ENCODE data around the gene NCOA1. TPM values are rescaled to one million over a fixed set of nuclear protein-coding genes. Genes with fewer than 3 reads are reported as not detected.

Gene NCOA1
- total RNA-seq, 4 donors from 2014 or later: 29.9 to 51.9 (median 40.1) TPM

DNA sequence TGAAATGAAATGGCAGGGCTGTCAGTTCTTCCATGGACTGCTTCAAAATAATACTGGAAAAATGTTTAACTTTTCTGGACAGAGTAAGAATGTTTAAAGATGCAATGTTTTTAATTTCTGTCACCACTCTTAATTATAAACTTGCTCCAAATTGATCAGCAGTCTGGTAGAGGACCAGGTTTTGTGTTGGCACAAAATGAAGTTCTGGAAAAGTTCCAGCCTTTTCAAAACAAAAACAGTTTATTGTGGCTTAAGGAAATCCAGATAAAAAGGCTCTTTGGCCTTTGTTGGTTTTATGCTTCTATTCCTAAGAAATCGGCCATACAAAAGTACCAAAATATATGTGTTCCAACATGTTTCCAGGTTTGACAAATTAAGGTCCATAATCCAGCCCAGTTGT is 253.3 kb downstream of the NCOA1 start:
- Histone ChIP-seq H3K27me3 (no peaks in the 10 kb centered on the region), H3K27ac (no peak overlapping the region), H3K4me3 (replicated peaks in 1 of 3) (no peak overlapping the region), H3K36me3 (no peaks in the 10 kb centered on the region), H3K4me1 (peaks cover 10 to 13% of the 10 kb centered on the region in 2 donors), H3K9me3 (no peaks in the 10 kb centered on the region)
- 19 to 37% methylated on average over 1 of the region's 1 CpG for WGBS, 2 donors
- TF ChIP-seq POLR2A (IDR thresholded peaks at IDR 0.05): no peak
- TF ChIP-seq, protein P1, sequence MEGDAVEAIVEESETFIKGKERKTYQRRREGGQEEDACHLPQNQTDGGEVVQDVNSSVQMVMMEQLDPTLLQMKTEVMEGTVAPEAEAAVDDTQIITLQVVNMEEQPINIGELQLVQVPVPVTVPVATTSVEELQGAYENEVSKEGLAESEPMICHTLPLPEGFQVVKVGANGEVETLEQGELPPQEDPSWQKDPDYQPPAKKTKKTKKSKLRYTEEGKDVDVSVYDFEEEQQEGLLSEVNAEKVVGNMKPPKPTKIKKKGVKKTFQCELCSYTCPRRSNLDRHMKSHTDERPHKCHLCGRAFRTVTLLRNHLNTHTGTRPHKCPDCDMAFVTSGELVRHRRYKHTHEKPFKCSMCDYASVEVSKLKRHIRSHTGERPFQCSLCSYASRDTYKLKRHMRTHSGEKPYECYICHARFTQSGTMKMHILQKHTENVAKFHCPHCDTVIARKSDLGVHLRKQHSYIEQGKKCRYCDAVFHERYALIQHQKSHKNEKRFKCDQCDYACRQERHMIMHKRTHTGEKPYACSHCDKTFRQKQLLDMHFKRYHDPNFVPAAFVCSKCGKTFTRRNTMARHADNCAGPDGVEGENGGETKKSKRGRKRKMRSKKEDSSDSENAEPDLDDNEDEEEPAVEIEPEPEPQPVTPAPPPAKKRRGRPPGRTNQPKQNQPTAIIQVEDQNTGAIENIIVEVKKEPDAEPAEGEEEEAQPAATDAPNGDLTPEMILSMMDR (IDR thresholded peaks at IDR 0.05): no peak
- no peak for DNase-seq
- intact Hi-C loops (cut with DNase I): no loop called here

GRCh38 chr2:24745825-24746224 is 254.8 kb downstream of the NCOA1 start:
- no peak for DNase-seq
- Histone ChIP-seq H3K36me3 (no peaks in the 10 kb centered on the region), H3K4me1 (peaks cover 10 to 13% of the 10 kb centered on the region in 2 donors), H3K9me3 (no peaks in the 10 kb centered on the region), H3K4me3 (replicated peaks in 1 of 3) (no peak overlapping the region), H3K27me3 (no peaks in the 10 kb centered on the region), H3K27ac (no peak overlapping the region)
- TF ChIP-seq POLR2A (IDR thresholded peaks at IDR 0.05): no peak
- TF ChIP-seq, protein P1 (IDR thresholded peaks at IDR 0.05): no peak
- intact Hi-C loops (cut with DNase I): no loop called here
- WGBS, 2 donors: 83 to 86% methylated on average over 2 of the region's 2 CpGs

- no peaks in the 10 kb centered on the region for H3K27me3 ChIP-seq
- intact Hi-C loops (cut with DNase I): no loop called here
- TF ChIP-seq, protein P1 (IDR thresholded peaks at IDR 0.05): no peak
- TF ChIP-seq POLR2A (IDR thresholded peaks at IDR 0.05): no peak
- no peak for DNase-seq
- H3K36me3 ChIP-seq: no peaks in the 10 kb centered on the region
- no peaks in the 10 kb centered on the region for H3K9me3 ChIP-seq
- WGBS, 2 donors: 100% methylated on average over 3 of the region's 3 CpGs
- no peak overlapping the region for H3K27ac ChIP-seq
- H3K4me3 ChIP-seq (replicated peaks in 1 of 3): no peak overlapping the region
- H3K4me1 ChIP-seq: peaks cover 10 to 13% of the 10 kb centered on the region in 2 donors
Observed at GRCh38 chr2:24747299-24747698, 256.2 kb downstream of the NCOA1 start.

DNA sequence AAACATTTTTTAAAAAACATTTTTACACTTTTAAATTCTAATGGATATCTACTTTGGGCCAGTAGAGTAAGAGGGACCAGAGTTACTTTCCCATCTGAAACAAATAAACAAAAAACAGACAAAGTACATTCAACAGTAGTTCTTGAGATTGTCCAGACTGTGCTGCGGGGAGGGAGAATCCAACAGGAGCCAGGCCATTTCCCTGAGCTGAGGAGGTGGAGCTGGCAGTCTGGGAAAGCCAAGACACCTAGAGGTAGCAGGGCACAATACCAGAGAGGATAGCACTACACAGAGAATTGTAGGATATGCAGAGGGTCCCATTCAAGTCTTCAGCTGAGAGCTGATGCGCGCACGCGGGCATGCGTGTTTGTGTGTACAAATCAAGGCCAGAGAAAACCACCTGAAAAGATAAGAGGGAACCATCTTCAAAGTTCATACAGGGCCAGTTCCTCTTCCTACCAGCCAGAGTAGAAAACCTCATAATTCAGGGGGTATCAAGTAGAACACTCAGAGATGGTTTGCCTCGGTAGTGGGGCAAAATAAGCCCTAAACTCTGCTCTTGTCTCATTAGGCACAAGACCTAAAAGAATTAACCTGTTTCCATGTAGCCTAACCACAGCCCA is 258.1 kb downstream of the NCOA1 start:
- WGBS, 2 donors: 95% methylated on average over 7 of the region's 7 CpGs
- intact Hi-C loops (cut with DNase I): no loop called here
- peaks cover 0 to 8% of the 10 kb centered on the region in 2 donors for H3K36me3 ChIP-seq
- DNase-seq: no peak
- no peak overlapping the region for H3K27ac ChIP-seq
- TF ChIP-seq, protein P1 (IDR thresholded peaks at IDR 0.05): no peak
- TF ChIP-seq POLR2A (IDR thresholded peaks at IDR 0.05): no peak
- H3K4me3 ChIP-seq (replicated peaks in 1 of 3): no peak overlapping the region
- H3K4me1 ChIP-seq: peaks cover 6 to 7% of the 10 kb centered on the region in 2 donors
- no peaks in the 10 kb centered on the region for H3K27me3 ChIP-seq
- H3K9me3 ChIP-seq: no peaks in the 10 kb centered on the region

- intact Hi-C loops (cut with DNase I): no loop called here
- H3K4me1 ChIP-seq: no peaks in the 10 kb centered on the region
- H3K36me3 ChIP-seq: peaks cover 11 to 15% of the 10 kb centered on the region in 2 donors
- no peak for TF ChIP-seq POLR2A (IDR thresholded peaks at IDR 0.05)
- TF ChIP-seq, protein P1 (IDR thresholded peaks at IDR 0.05): no peak
- H3K27me3 ChIP-seq: no peaks in the 10 kb centered on the region
- H3K4me3 ChIP-seq (replicated peaks in 1 of 3): no peak overlapping the region
- WGBS, 2 donors: 92 to 95% methylated on average over 3 of the region's 3 CpGs
- no peak overlapping the region for H3K27ac ChIP-seq
- no peak for DNase-seq
- H3K9me3 ChIP-seq: no peaks in the 10 kb centered on the region
Observed at GRCh38 chr2:24754985-24755705, 264.1 kb downstream of the NCOA1 start.
